ENCODE results near the gene ZIC1.

GRCh38 chr3:147403511-147403910 lies 5.7 kb upstream of the ZIC1 start:
- TF ChIP-seq, protein P1, sequence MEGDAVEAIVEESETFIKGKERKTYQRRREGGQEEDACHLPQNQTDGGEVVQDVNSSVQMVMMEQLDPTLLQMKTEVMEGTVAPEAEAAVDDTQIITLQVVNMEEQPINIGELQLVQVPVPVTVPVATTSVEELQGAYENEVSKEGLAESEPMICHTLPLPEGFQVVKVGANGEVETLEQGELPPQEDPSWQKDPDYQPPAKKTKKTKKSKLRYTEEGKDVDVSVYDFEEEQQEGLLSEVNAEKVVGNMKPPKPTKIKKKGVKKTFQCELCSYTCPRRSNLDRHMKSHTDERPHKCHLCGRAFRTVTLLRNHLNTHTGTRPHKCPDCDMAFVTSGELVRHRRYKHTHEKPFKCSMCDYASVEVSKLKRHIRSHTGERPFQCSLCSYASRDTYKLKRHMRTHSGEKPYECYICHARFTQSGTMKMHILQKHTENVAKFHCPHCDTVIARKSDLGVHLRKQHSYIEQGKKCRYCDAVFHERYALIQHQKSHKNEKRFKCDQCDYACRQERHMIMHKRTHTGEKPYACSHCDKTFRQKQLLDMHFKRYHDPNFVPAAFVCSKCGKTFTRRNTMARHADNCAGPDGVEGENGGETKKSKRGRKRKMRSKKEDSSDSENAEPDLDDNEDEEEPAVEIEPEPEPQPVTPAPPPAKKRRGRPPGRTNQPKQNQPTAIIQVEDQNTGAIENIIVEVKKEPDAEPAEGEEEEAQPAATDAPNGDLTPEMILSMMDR (conservative IDR thresholded peaks at IDR 0.05): no peak
- TF ChIP-seq EZH2 (IDR thresholded peaks at IDR 0.05; ENCODE audit: low read depth): no peak

Measured in PC-9 (cell line).